ENCODE measurements around the gene BACH1. TPM values are rescaled to one million over a fixed set of nuclear protein-coding genes. Genes with fewer than 3 reads are reported as not detected.

The BACH1 gene
- total and polyA plus RNA-seq, 2 donors (not counting 1 experiment from before 2014, with no cell fraction given): 10.1 to 221 TPM

DNA sequence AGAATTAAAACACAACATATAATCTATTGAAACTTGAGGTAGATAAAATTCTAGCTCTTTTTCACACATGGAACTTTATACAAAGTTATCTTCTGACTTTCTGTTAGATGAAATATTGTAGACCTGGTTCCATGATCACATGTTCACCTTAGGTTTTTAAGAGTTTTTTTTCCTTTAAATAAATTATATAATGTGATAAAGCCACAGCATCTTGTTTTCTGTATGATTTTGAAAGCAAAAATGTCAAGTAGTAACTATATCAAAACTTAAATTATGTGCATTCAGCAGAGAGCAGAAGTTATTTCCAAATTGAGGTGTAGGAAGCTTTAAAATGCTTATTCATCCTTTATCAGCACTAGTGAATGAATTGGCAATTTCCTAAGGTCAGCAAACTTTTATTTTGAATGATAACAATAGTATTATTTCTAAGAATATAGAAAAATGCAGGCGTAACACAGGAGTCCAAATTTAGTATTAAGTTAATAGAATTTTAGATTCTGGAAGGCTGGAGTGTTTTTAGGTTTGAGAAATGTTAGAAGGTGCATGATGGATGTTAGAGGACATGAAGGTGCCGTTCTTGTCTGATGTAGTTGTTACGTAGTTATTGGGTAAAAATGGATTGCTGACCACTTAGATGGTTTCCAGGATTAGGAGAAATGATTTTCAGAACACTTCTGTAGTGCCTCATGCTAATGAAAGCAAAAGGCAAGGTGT lies 17.5 kb downstream of the BACH1 start:
- 94% methylated on average over 2 of the region's 3 CpGs for WGBS (ENCODE audit: insufficient coverage)

DNA sequence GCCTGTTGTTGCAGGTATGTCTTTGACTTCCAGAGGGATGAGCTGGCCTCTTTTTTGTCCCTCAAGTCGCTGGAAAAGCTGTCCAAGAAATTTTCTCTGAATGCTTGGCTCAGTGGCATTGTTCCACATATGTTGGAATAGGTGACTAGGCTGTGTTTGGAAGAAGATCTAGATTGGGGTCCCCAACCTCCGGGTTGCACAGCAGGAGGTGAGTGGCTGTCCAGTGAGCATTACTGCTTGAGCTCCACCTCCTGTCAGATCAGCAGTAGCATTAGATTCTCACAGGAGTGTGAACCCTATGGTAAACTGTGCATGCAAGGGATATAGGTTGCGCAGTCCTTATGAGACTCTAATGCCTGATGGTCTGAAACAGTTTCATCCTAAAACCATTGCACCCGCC lies 18.1 kb downstream of the BACH1 start:
- no peak overlapping the region for H3K27ac ChIP-seq (ENCODE audit: low read length in 2 of 2)
- H3K4me1 ChIP-seq (ENCODE audit: control insufficient read depth in 2 of 2, insufficient read depth in 2 of 2, low read length in 2 of 2): peaks cover 6 to 18% of the 10 kb centered on the region in 2 donors
- ChIA-PET CTCF (no interaction called here), POLR2A (no interaction called here)
- no peaks in the 10 kb centered on the region for H3K27me3 Mint-ChIP-seq
- H3K4me1 Mint-ChIP-seq: peaks cover 76% of the 10 kb centered on the region
- H3K27ac Mint-ChIP-seq: peak overlapping the region; percentile 16
- DNase-seq (no peak), ATAC-seq (ENCODE audit: low read depth) (no peak)
- no peak overlapping the region for H3K4me2 ChIP-seq (replicated peaks; ENCODE audit: low read depth, low read length, poor library complexity, severe bottlenecking)
- 50% methylated on average over 2 of the region's 4 CpGs for WGBS (ENCODE audit: insufficient coverage)
- H3K36me3 ChIP-seq (replicated peaks in 1 of 2; ENCODE audit: control extremely low read depth in 1 of 2, control insufficient read depth in 1 of 2, extremely low read depth in 1 of 2, insufficient read depth in 2 of 2, low read length in 1 of 2): peaks cover 0 to 9% of the 10 kb centered on the region in 2 experiments
- TF ChIP-seq, protein P1, sequence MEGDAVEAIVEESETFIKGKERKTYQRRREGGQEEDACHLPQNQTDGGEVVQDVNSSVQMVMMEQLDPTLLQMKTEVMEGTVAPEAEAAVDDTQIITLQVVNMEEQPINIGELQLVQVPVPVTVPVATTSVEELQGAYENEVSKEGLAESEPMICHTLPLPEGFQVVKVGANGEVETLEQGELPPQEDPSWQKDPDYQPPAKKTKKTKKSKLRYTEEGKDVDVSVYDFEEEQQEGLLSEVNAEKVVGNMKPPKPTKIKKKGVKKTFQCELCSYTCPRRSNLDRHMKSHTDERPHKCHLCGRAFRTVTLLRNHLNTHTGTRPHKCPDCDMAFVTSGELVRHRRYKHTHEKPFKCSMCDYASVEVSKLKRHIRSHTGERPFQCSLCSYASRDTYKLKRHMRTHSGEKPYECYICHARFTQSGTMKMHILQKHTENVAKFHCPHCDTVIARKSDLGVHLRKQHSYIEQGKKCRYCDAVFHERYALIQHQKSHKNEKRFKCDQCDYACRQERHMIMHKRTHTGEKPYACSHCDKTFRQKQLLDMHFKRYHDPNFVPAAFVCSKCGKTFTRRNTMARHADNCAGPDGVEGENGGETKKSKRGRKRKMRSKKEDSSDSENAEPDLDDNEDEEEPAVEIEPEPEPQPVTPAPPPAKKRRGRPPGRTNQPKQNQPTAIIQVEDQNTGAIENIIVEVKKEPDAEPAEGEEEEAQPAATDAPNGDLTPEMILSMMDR (IDR thresholded peaks at IDR 0.05): no peak
- TF ChIP-seq EZH2 (IDR thresholded peaks at IDR 0.05; ENCODE audit: borderline replicate concordance, insufficient read depth, low read depth, low read length, poor library complexity, severe bottlenecking): no peak
- intact Hi-C loops (cut with micrococcal nuclease): no loop called here
- no peak overlapping the region for H3K4me3 ChIP-seq (ENCODE audit: control extremely low read depth in 1 of 5, extremely low read depth in 1 of 5, insufficient read depth in 1 of 5, low read depth in 2 of 5, low read length in 4 of 5)
- H3K9ac ChIP-seq (ENCODE audit: low read length): no peak overlapping the region
- no peaks in the 10 kb centered on the region for H3K9me3 ChIP-seq (ENCODE audit: control extremely low read depth in 1 of 3, control insufficient read depth in 2 of 3, insufficient read depth in 1 of 3, low read length in 2 of 3)
- H3K4me3 Mint-ChIP-seq: no peak overlapping the region
- no peak overlapping the region for H2AFZ ChIP-seq (ENCODE audit: insufficient read depth, low read depth, low read length, poor library complexity, severe bottlenecking)
- no peaks in the 10 kb centered on the region for H3K27me3 ChIP-seq (replicated peaks in 1 of 4; ENCODE audit: control extremely low read depth in 1 of 4, control insufficient read depth in 3 of 4, insufficient read depth in 4 of 4, low read length in 3 of 4)
- no peaks in the 10 kb centered on the region for H3K9me3 Mint-ChIP-seq (ENCODE audit: insufficient read depth)
- H4K20me1 ChIP-seq (ENCODE audit: control insufficient read depth, insufficient read depth, low read length, poor library complexity, severe bottlenecking): peaks cover 79% of the 10 kb centered on the region
- peaks cover 96% of the 10 kb centered on the region for H3K79me2 ChIP-seq (ENCODE audit: control insufficient read depth, insufficient read depth, low read length)

More for the DNA sequence above, 17.5 kb downstream of the BACH1 start:
- no peak overlapping the region for H3K4me2 ChIP-seq (replicated peaks; ENCODE audit: low read depth, low read length, poor library complexity, severe bottlenecking)
- H3K79me2 ChIP-seq (ENCODE audit: control insufficient read depth, insufficient read depth, low read length): peaks cover 96% of the 10 kb centered on the region
- no peak overlapping the region for H3K4me3 ChIP-seq (ENCODE audit: control extremely low read depth in 1 of 5, extremely low read depth in 1 of 5, insufficient read depth in 1 of 5, low read depth in 2 of 5, low read length in 4 of 5)
- TF ChIP-seq, protein P1 (IDR thresholded peaks at IDR 0.05): no peak
- TF ChIP-seq EZH2 (IDR thresholded peaks at IDR 0.05; ENCODE audit: borderline replicate concordance, insufficient read depth, low read depth, low read length, poor library complexity, severe bottlenecking): no peak
- H2AFZ ChIP-seq (ENCODE audit: insufficient read depth, low read depth, low read length, poor library complexity, severe bottlenecking): no peak overlapping the region
- H3K27me3 Mint-ChIP-seq: no peaks in the 10 kb centered on the region
- DNase-seq (no peak), ATAC-seq (ENCODE audit: low read depth) (no peak)
- ChIA-PET POLR2A (no interaction called here), CTCF (no interaction called here)
- no peaks in the 10 kb centered on the region for H3K9me3 ChIP-seq (ENCODE audit: control extremely low read depth in 1 of 3, control insufficient read depth in 2 of 3, insufficient read depth in 1 of 3, low read length in 2 of 3)
- H3K27ac ChIP-seq (ENCODE audit: low read length in 2 of 2): no peak overlapping the region
- H3K4me3 Mint-ChIP-seq: no peak overlapping the region
- no peak overlapping the region for H3K27ac Mint-ChIP-seq
- H3K9ac ChIP-seq (ENCODE audit: low read length): no peak overlapping the region
- H3K4me1 ChIP-seq (ENCODE audit: control insufficient read depth in 2 of 2, insufficient read depth in 2 of 2, low read length in 2 of 2): peaks cover 6 to 18% of the 10 kb centered on the region in 2 donors
- intact Hi-C loops (cut with micrococcal nuclease): no loop called here
- H3K4me1 Mint-ChIP-seq: peaks cover 78% of the 10 kb centered on the region
- H3K9me3 Mint-ChIP-seq (ENCODE audit: insufficient read depth): no peaks in the 10 kb centered on the region
- peaks cover 83% of the 10 kb centered on the region for H4K20me1 ChIP-seq (ENCODE audit: control insufficient read depth, insufficient read depth, low read length, poor library complexity, severe bottlenecking)
- H3K36me3 ChIP-seq (replicated peaks in 1 of 2; ENCODE audit: control extremely low read depth in 1 of 2, control insufficient read depth in 1 of 2, extremely low read depth in 1 of 2, insufficient read depth in 2 of 2, low read length in 1 of 2): peaks cover 0 to 3% of the 10 kb centered on the region in 2 experiments
- no peaks in the 10 kb centered on the region for H3K27me3 ChIP-seq (replicated peaks in 1 of 4; ENCODE audit: control extremely low read depth in 1 of 4, control insufficient read depth in 3 of 4, insufficient read depth in 4 of 4, low read length in 3 of 4)

Measured in B cell (primary cell).